NCI-H1105 treated with DMSO at 0.1 percent for 48 hours (cell line): Measurements from ENCODE around the gene CRABP1.

Source experiments
- DNase-seq: peaks from one replicate; lab custom pipeline; 2025; lab: John Stamatoyannopoulos, UW

CRABP1 gene

DNA sequence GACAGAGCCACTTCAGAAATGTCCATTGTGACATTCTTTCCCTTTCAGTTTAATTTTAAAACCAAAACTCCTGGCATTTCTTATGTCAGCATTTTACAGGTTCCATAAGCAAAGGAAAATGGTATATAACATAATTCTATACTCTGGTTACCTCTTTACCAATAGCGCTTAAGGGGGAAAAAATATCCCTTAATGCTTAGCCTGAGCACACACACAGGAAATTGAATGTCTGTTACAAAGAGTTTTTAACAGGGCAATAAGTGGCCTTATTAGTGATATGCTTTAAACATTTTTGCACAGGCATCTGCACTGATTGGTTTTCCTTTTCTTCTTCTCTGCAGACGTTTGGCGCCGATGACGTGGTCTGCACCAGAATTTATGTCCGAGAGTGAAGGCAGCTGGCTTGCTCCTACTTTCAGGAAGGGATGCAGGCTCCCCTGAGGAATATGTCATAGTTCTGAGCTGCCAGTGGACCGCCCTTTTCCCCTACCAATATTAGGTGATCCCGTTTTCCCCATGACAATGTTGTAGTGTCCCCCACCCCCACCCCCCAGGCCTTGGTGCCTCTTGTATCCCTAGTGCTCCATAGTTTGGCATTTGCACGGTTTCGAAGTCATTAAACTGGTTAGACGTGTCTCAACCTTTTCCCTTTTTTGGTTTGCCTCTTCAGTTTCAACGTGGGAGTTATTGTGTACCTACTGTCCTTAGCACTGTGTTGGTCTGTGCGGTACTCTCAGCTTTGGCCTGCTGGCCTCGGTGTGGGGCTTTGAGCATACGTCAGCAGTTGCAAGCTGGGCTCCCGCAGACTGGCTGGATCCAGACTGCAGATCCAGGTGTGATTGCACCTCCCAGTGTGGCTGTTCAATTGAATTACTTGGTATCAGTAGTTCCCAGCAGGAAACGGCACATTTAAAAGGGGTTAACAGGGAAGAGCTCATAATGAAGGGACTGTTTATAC is 7.7 kb downstream of the CRABP1 start:
- DNase-seq = no peak

DNA sequence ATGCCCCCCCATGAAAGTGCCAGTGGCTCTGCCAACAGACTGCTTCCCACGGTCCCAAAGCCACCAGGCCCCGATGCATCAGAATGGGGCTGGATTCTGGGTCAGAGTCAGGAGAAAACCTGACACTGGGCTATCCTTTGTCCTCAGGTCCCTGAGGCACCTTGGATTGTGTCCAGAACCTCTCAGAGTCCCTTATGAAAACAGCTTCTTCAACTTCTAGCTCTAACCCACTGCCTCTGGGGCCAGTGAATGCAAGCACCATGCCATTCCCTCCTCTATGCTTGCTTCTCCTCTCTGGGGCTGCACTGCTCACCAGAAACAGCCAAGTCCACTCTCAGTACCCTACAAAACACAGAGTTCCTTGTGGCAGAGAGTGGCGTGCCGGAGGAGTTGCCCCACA is 9.9 kb downstream of the CRABP1 start:
- no peak for DNase-seq

DNA sequence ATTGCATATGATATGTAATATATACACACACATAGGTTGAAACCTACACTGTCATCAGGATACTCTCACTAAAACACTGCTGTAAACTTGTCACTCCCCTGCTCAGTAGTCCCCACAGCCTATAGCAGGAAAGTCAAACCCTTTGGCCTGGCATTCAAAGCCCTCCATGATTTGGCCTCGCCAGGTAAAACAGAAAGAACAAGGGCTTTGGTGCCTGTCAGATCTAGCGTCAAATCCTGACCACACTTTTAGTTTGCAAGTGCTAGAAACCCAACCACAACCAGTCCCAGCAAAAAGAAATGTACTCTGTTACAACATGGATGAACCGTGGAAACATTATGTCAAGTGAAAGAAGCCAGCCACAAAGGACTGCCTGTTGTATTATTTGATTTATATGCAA is 11.4 kb downstream of the CRABP1 start:
- no peak for DNase-seq

DNA sequence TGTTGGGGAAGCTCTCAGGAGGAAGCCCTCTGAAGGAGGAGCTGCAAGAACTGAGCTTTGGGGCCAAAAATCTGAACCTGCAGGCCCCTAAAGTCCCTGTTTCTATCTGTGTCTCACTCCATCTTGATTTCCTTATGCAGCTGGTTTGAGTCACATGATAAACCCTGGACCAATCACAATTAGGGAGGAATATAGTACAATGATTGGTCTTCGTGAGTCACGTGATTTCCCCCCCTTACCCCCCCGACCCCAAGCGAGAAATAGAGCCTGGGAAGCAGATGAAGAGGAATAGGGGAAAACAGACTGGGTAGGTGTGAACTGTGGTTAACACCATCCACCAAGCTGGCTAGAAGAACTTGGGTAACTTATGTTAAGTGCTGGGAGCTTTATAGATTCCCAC is 12.9 kb downstream of the CRABP1 start:
- DNase-seq = no peak

DNA sequence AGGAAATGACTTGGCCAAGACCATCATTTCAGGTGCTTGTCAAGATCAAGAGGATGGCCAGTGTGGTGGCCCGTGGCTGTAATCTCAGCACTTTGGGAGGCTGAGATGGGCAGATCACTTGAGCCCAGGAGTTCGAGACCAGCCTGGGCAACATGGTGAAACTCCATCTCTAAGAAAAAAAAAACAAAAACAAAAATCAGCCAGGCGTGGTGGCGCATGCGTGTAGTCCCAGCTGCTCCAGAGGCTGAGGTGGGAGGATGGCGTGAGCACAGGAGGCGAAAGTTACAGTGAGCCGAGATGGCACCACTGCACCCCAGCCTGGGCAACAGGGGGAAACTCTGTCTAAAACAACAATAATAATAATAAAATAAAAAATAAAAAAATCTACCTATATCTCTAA is 15.0 kb downstream of the CRABP1 start:
- no peak for DNase-seq

DNA sequence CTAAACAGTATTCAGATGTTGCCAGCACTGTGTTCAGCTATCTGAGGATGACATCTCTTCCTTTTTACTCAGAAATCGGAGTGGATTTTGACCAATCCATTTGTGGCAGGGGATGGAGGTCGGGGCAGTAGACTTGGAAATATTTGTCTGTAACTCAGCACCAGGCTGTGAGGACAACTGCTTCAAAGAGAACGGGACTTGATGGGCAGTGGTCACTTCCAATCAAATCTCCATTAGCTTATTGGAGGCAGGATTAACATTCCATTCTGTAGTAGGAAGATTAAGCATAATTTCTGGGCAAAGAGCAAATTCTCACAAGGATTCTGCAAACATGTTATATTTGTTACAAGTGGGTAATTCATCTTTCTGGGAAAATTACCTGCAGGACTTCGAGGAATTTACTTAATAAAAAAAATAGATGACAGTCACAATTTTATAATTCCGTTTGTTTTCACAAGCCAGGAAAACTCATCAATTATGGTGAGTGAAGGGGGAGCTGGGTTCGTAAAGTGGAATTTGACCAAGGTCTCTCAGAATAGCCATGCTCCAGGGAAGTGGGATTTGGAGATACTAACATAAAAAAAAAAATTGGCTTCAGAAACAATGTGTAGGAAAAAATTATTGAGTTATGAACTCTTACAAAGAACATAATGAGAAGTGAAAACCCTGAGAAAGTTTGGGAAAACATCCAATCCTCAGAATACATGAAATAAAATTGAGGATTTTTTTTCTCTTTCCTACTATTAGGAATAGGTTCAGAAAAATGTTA is 18.1 kb downstream of the CRABP1 start:
- no peak for DNase-seq

DNA sequence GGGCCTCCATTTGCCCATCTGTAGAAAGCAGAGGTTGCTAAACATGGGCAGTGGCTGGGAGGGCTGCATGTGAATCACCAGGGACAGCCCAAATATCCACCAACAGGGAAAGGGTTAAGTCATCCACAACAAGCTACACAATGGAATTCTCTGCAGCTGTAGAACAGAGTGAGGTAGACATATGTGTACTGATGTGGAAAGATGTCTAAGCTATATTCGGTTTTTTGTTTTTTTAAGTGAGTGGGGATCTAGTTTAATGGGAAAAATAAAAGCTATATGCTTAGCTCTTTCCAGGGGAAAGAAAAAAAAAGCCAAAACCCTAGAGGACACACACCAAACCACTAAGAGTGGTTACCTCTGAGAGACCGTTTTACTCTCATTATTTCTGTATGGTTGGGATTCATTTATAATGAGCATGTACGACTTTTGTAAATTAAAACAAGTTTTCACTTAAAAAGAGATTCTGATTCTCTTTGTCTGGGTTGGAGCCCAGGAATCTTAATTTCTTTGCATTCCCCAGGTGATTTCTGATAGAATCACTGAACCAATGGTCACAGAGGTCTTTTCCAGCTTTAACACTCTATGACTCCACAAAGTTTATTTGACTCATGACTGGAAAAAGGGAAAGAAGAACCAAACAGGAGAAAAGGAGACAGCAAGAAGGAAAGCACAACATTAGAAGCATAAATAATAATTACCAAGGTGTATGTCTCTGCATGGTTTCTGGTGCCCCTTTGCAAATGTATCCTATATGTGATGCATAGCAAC is 19.1 kb downstream of the CRABP1 start:
- DNase-seq = no peak

DNA sequence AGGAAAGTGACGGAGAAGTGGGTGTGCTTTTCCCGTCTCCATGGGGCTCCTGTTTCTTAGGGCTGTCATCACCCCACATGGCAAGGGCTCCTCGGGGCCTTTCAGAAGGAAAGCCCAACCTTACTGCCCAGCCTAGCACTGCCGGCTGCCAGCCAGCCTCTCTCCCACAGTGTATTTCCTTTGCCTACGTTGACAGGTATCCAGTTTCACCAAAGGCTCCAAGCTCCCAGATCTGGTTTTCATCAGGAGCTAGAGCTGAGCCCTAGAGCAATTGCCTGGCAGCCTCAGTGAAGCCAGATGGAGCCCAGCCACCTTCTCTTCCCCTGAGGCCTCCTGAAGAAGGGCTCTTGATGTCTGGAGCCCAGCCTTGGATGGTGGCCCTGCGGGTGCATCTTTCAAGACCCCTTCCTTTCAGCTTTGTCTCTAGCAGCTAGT is 20.2 kb downstream of the CRABP1 start:
- DNase-seq = no peak

DNA sequence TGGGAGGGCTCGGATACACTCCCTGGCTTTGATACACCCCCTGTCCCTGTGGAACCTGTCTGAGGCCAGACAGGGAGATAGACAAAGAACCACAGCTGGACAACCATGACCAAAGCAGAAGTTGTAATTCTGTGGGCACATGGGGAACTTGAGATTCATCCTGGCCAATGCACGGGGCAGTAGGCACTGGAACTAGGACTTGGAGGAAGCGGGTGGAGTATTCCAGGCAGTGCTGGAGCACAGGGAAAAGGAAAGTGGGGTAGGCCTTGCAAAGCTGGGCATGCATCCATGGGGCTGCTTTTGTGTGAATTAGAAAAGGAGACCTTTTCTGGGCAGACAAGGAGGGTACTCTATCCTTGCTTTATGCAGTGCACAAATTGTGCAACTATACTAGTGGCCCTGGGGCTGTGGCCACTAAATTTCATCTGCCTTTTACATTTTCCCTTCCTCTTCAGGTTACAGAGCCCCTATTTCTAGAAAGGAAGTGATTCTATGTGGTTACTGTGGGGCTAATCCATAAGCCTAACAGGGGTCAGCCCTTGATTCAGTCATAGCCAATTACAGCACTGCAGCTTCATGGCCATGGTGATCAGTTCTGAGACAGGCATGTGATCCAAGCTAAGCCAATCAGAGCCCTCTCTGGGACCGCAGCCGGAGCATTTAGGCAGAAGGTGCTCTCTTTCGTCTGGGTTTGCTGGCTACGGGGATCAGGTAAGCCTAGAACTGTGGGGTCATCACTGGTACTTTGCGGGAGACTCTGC is 21.0 kb downstream of the CRABP1 start:
- DNase-seq = no peak

DNA sequence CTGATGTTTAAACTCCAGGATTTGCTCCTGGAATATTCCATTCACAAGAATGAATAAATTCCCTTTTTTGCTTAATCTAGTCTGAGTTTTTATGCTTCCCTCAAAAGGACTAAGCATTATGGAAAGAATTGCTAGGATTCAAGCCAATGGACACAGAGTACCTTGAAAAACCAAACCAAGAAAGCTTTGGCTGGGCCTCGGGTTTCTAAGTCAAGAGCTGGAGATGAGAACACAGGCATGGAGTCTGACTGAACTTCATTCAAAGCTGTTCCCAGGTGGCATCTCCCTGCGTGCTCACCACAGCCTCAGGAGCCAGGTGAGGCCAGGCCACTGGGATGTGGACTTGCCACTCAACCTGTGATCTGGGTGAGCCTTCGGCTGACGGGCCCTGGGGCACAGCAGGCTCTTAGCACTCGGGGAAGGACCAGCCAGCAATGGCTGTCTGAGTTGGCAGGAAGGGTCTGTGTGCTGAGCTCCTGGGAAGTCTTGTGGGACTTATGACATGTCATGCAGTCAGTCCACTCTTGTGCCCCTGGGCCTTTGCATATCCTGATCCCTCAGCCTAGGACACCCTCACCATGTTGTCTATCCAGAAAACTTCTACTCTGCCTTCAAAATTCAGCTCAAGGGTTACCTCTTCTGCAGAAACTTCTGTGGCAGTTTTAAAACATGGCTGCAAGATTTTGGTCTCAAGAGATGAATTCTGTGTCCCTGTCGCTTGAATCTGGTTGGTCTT is 21.8 kb downstream of the CRABP1 start:
- no peak for DNase-seq

DNA sequence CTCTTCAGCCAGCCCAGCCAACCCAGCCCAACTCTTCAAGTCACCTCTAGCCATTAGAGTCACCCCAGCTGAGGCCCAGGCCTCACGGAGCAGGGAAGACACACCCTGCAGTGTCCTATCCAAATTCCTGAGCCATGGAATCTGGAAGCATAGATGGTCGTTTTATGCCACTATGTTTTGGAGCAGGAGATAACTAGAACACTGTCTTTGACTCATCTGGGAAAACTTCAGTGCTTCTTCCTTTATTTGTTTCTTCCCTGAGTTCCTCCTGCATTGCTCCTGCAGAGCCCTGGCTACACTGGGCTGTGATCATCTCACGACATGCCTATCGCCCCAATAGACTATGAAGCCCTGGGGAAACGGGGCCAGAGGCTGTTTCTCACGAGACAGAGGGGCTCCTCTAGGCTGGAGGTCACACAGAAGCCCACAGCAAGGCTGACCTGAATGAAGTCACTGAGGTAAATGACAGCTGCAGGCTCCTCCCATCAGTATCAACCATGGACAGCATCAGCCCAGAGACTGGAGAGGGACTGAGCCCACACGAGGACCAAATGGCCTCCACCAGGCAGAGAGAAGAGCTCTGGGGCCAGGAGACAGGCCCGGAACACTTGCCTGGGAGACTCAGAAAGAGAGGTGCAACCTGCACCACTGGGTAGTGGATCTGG is 22.7 kb downstream of the CRABP1 start:
- no peak for DNase-seq

DNA sequence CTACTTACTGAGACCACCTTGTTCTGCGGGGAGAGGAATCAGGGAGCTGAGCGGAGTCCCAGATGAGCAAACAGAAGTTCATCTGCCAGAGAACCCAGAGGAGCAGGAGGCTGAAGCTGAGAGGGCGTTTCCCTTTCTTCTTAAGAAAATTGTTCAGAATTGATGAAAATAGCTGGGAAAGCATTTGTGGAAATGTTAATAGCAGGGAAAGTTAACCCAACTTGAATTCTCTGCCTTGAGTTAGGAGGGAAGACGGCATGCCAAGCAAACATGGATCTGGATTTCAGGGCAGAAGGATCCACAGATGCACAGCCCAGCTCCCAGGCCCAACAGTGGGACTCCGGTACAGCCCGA is 23.2 kb downstream of the CRABP1 start:
- no peak for DNase-seq

DNA sequence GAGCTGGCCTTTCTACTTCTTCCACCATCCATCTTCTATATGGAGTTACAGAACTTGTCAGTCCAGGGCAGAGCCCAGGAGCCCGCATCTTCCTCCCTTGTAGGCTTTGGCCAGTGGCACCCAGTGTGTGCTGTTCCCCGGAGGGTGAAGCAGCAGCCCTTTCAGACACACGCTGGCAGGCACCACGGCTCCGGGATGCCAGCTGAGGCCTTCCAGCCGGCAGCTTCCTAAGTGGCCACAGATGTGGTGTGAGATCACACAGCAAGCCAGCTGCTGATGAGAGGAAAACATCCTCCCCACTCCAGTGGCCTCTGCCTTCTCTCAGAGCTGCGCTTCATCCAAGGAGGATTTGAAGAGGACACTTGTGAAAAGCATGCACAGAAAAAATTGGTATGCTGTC is 24.1 kb downstream of the CRABP1 start:
- DNase-seq = no peak

DNA sequence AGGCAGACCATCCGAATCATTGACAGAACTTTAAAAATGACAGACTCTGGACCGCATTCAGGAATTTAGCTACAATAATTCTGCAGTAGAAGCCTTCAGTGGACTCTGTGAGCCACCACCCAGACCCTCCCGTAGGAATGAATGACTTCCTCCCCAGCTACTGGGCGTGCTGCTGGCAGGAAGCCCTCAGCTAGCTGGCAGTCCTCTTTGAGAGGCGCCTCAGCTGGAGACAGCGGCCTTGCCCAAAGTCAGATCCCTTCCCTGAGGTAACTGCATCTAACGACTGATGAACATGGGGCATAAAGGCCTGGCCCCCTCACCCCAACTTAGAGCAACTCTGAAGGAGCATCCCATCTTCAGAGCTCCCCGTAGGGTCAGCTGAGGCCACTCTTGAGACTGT is 25.8 kb downstream of the CRABP1 start:
- no peak for DNase-seq

DNA sequence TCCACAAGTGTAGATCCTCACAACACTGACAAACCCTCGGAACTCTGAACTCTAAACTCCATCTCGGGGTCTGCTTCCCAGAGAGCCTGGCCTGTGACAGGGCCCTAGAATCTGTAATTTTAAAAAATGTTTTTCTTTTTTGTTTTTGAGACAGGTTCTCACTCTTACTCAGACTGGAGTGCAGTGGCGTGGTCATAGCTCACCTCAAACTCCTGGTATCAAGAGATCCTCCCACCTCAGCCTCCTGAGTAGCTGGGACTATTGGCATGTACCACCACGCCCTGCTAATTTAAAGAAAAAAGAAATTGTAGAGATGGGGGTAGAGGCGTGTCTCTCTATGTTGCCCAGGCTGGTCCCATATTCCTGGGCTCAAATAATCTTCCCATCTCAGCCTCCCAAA is 26.2 kb downstream of the CRABP1 start:
- no peak for DNase-seq

DNA sequence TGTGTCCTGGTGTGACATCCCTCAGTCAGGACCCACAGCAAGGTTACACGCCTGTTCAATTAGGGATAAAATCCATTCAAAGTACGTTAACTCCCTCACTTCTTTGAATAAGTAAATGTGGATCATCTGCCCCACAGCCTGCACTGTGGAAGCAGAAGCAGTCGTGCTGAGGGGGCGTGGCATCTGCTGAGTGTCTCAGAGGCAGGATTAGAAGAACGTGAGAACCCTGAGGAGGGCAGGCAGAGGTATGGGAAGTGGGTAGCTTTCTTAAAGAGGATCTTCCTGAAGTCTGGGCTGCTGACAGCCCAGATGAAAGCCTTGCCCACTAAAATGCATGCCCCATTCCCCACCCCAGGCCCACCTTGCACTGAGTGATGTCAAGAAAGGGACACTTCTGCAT is 28.5 kb downstream of the CRABP1 start:
- no peak for DNase-seq

DNA sequence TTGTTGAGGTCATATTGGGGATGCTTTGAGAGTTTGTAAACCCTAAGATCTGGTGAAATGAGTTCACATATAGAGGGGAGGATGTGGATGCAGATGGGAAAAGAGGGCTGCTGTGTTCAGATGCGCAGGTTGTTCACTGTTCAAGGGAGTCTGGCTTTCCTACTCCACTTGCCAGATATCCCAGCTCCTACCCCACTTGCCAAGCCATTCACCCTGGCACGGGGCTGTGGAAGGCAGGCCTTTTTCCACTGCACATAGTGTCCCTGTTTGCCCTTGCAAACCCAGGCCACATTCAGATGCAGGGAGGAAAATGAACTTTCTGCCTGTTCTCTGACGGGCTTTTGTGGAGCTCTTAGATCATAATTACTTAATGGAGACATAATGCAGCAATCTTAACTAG is 29.0 kb downstream of the CRABP1 start:
- no peak for DNase-seq

DNA sequence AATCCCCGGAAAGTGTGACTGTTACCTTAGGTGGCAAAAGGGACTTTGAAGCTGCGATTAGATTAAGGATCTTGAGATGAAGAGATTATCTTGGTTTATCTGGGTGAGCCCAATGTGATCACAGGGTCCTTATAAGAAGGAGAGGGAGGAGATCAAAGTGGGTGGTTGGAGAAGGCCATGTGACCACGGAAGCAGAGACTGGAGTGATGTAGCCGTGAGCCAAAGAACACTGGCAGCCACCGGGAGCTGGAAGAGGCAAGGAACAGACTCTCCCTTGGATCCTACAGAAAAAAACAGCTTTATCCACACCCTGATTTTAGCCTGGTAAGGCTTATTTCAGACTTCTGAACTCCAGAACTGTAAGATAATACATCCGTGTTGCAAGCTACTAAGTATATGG is 29.9 kb downstream of the CRABP1 start:
- no peak for DNase-seq

DNA sequence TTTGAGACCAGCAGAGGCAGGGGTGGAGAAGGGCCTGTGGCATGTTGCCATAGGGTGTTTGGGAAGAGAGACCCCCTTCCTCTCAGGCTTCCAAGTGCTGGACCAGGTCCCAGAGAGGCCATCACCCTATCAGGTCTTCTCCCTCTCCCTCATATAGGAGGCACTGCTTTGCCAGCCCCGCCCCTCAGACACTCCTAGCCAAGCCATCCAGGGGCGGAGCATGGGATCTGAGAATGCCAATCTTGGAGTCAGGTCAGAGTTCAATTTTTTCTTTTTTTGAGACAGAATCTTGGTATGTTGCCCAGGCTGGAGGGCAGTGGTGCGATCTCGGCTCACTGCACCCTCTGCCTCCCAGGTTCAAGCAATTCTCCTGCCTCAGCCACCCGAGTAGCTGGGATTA is 32.7 kb downstream of the CRABP1 start:
- DNase-seq = no peak
